HG02840 (cell line): ENCODE measurements around the gene PLD3.

Experiments
- ATAC-seq: cut with Tn5 transposase; IDR thresholded peaks from one replicate; pipeline ENCODE4 v1.9.1; 2021; ENCODE audit warnings: mild to moderate bottlenecking, moderate library complexity, moderate number of reproducible peaks; ENCODE audit not compliant: unreplicated experiment, low FRiP score

PLD3 gene

DNA sequence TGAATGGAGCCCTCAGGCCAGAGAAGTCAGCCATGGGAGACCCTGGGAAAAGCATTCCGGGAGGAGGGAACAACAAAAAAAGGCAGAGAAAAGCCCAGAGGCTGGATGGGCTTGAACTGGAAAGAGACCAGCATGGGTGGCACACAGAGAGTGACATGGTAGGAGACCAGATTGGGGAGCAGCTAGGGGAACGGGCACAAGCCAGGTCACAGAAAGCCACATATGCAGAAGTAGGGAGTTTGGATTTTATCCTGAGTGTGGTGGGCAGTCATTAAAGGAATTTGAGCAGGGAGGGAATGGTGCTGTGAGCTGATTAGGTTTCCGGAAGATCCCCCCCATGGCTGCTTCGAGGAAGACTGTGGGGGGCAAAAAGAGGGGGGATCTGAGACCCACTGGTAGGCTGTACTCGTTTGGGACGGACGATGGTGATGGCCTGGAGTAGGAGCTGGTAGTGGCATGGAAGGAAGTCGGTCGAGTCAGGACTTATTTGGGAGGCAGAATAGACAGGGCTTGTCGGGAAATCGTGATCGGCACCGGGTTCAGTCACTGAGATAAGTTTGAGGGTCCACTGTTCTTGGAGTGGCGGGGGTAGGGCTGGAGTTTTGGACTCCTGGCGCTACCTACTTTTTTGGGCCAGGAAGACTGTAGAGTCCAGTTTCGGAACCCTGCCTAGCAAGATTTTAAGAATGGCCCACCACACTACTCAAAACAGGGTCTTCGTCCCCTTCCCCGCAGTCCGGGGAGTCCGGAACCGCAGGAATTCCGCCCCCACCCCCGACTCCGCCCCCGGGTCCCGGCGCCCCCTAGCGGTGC is 76.3 kb downstream of the PLD3 start:
- ATAC-seq = no peak

GRCh38 chr19:40425450-40426287 is 77.2 kb downstream of the PLD3 start, which contains the start of gene SERTAD1:
SERTAD1 (minus strand) TSS chr19:40425992; CDS start chr19:40423546, 2,446 bp downstream.
- ATAC-seq = peak; percentile 85
